ENCODE results near the gene DGKA. TPM values are rescaled to one million over a fixed set of nuclear protein-coding genes. Genes with fewer than 3 reads are reported as not detected.

DGKA gene
- total RNA-seq, 2 experiments from 2014 or later: 144 to 170 TPM

GRCh38 chr12:55901881-55902490 lies 29.0 kb upstream of the DGKA start:
- Histone ChIP-seq H3K36me3 (ENCODE audit: insufficient read depth, low read length) (peaks cover 58% of the 10 kb centered on the region), H3K4me3 (ENCODE audit: low read depth, low read length, poor library complexity, severe bottlenecking) (no peak overlapping the region), H2AFZ (ENCODE audit: low read length) (no peak overlapping the region), H3K9me3 (ENCODE audit: low read length) (no peaks in the 10 kb centered on the region), H3K4me1 (ENCODE audit: insufficient read depth, low read length, poor library complexity, severe bottlenecking) (peaks cover 6% of the 10 kb centered on the region), H3K79me2 (ENCODE audit: insufficient read depth, low read depth, low read length) (peaks cover 3% of the 10 kb centered on the region; the same call in 1 of the 2 replicates), H3K27ac (ENCODE audit: low read depth, low read length, poor library complexity, severe bottlenecking) (no peak overlapping the region), H3K4me2 (ENCODE audit: low read length) (no peak overlapping the region), H3K9me2 (ENCODE audit: insufficient read depth, low read length) (no peaks in the 10 kb centered on the region), H4K20me1 (ENCODE audit: insufficient read depth, low read length) (no peaks in the 10 kb centered on the region)
- ChIA-PET CTCF (ENCODE audit: unreplicated experiment) (no interaction called here), POLR2A (no interaction called here)
- TF ChIP-seq EZH2phosphoT487 (IDR thresholded peaks at IDR 0.05; ENCODE audit: borderline replicate concordance, low read depth, low read length): no peak
- no peak for TF ChIP-seq CTCF (conservative IDR thresholded peaks at IDR 0.05; ENCODE audit: low read length)
- no peak for DNase-seq (ENCODE audit: low spot score)
- no TSS peak for BruUV-seq (replicated peaks)
- intact Hi-C loops (cut with micrococcal nuclease; ENCODE audit: unreplicated experiment): no loop called here

- TF ChIP-seq EZH2phosphoT487 (IDR thresholded peaks at IDR 0.05; ENCODE audit: borderline replicate concordance, low read depth, low read length) (no peak), CTCF (conservative IDR thresholded peaks at IDR 0.05; ENCODE audit: low read length) (no peak)
- Histone ChIP-seq H3K9me3 (ENCODE audit: low read length) (no peaks in the 10 kb centered on the region), H3K79me2 (ENCODE audit: insufficient read depth, low read depth, low read length) (peaks cover 26% of the 10 kb centered on the region; the same call in 1 of the 2 replicates), H3K36me3 (ENCODE audit: insufficient read depth, low read length) (peaks cover 47% of the 10 kb centered on the region), H3K4me1 (ENCODE audit: insufficient read depth, low read length, poor library complexity, severe bottlenecking) (peaks cover 6% of the 10 kb centered on the region), H4K20me1 (ENCODE audit: insufficient read depth, low read length) (no peaks in the 10 kb centered on the region), H3K27ac (ENCODE audit: low read depth, low read length, poor library complexity, severe bottlenecking) (no peak overlapping the region), H3K9me2 (ENCODE audit: insufficient read depth, low read length) (no peaks in the 10 kb centered on the region), H3K4me2 (ENCODE audit: low read length) (no peak overlapping the region), H2AFZ (ENCODE audit: low read length) (no peak overlapping the region), H3K4me3 (ENCODE audit: low read depth, low read length, poor library complexity, severe bottlenecking) (no peak overlapping the region)
- BruUV-seq (replicated peaks): no TSS peak
- intact Hi-C loops (cut with micrococcal nuclease; ENCODE audit: unreplicated experiment): no loop called here
- no peak for DNase-seq (ENCODE audit: low spot score)
- ChIA-PET CTCF (ENCODE audit: unreplicated experiment) (no interaction called here), POLR2A (no interaction called here)
Measured at GRCh38 chr12:55906056-55906455, 24.9 kb upstream of the DGKA start.

GRCh38 chr12:55908726-55909512 lies 22.0 kb upstream of the DGKA start:
- BruUV-seq (replicated peaks): no TSS peak
- Histone ChIP-seq H3K79me2 (ENCODE audit: insufficient read depth, low read depth, low read length) (peaks cover 41% of the 10 kb centered on the region; the same call in 1 of the 2 replicates), H3K4me3 (ENCODE audit: low read depth, low read length, poor library complexity, severe bottlenecking) (no peak overlapping the region), H3K36me3 (ENCODE audit: insufficient read depth, low read length) (peaks cover 44% of the 10 kb centered on the region), H3K9me3 (ENCODE audit: low read length) (no peaks in the 10 kb centered on the region), H3K9me2 (ENCODE audit: insufficient read depth, low read length) (no peaks in the 10 kb centered on the region), H3K4me1 (ENCODE audit: insufficient read depth, low read length, poor library complexity, severe bottlenecking) (peaks cover 6% of the 10 kb centered on the region), H4K20me1 (ENCODE audit: insufficient read depth, low read length) (no peaks in the 10 kb centered on the region; the same call in 1 of the 2 replicates), H2AFZ (ENCODE audit: low read length) (no peak overlapping the region), H3K27ac (ENCODE audit: low read depth, low read length, poor library complexity, severe bottlenecking) (no peak overlapping the region), H3K4me2 (ENCODE audit: low read length) (no peak overlapping the region)
- no peak for TF ChIP-seq EZH2phosphoT487 (IDR thresholded peaks at IDR 0.05; ENCODE audit: borderline replicate concordance, low read depth, low read length)
- no peak for TF ChIP-seq CTCF (conservative IDR thresholded peaks at IDR 0.05; ENCODE audit: low read length)
- CTCF ChIA-PET (ENCODE audit: unreplicated experiment): no interaction called here
- intact Hi-C loops (cut with micrococcal nuclease; ENCODE audit: unreplicated experiment): no loop called here
- POLR2A ChIA-PET: interaction anchor here (0.9 kb wide), 1 partner anchor 9 kb away, joined by 3 read pairs; no protein-coding TSS in a partner anchor
- DNase-seq (ENCODE audit: low spot score): no peak
